H1 (cell line): Measurements from ENCODE around the gene VPS13C. TPM values are rescaled to one million over a fixed set of nuclear protein-coding genes. Genes with fewer than 3 reads are reported as not detected.

Experiments used
- CTCF ChIA-PET: fragments of 300-600 bp; sonication (Branson Sonifier 250); formaldehyde crosslinking; loops from one replicate; lab custom pipeline; 2021; ENCODE audit not compliant: partially characterized antibody; lab: Charles Lee
- POLR2A ChIA-PET: fragments of 300-600 bp; sonication (Branson Sonifier 250); formaldehyde crosslinking; loops from one replicate; lab custom pipeline; 2021; ENCODE audit warnings: inconsistent platforms; ENCODE audit not compliant: partially characterized antibody; lab: Charles Lee
- DNase-seq, 2 experiments: peaks; one replicate each; pipeline versions ENCODE4 v3.0.0 to v3.0.0-alpha.2; 2010 to 2022; ENCODE audit warnings: low spot score in 2 of 2, low read depth in 1 of 2, mixed read lengths in 1 of 2
- FAIRE-seq: peaks from 2 replicates; lab custom pipeline; 2011; peaks lifted over from hg19 to GRCh38; lab: Jason Lieb, UNC
- H2AFZ ChIP-seq: 2 replicates; pipeline ENCODE4 v1.8.1; 2012; ENCODE audit warnings: low read length, inconsistent platforms
- H2AK5ac ChIP-seq: 2 replicates; pipeline ENCODE4 v1.6.1; 2013; ENCODE audit warnings: low read depth, low read length
- H2BK120ac ChIP-seq: replicated peaks from 2 replicates; pipeline ENCODE3; 2013; ENCODE audit warnings: low read depth, low read length, inconsistent platforms
- H2BK12ac ChIP-seq: 2 replicates; pipeline ENCODE4 v1.6.1; 2013; ENCODE audit warnings: low read depth, low read length
- H2BK15ac ChIP-seq: 2 replicates; pipeline ENCODE4 v1.6.1; 2013; ENCODE audit warnings: low read length
- H2BK20ac ChIP-seq: 2 replicates; pipeline ENCODE4 v1.6.1; 2013; ENCODE audit warnings: low read length
- H2BK5ac ChIP-seq: 2 replicates; pipeline ENCODE4 v1.6.1; 2013; ENCODE audit warnings: low read depth, low read length
- H3K14ac ChIP-seq: 2 replicates; pipeline ENCODE4 v1.6.1; 2013; ENCODE audit warnings: inconsistent platforms; ENCODE audit not compliant: insufficient read length
- H3K18ac ChIP-seq: 2 replicates; pipeline ENCODE4 v1.6.1; 2013; ENCODE audit warnings: low read length; ENCODE audit errors: extremely low read depth
- H3K23ac ChIP-seq: 2 replicates; pipeline ENCODE4 v1.6.1; 2013; ENCODE audit warnings: inconsistent platforms; ENCODE audit not compliant: insufficient read length
- H3K23me2 ChIP-seq: 2 replicates; pipeline ENCODE4 v1.6.1; 2013; ENCODE audit warnings: low read depth, low read length
- H3K27ac ChIP-seq: 2 replicates; pipeline ENCODE4 v1.6.1; 2011; ENCODE audit warnings: low read depth, low read length, inconsistent platforms
- H3K27me3 ChIP-seq, 4 experiments: replicated peaks in 1 of 4; 1 replicate in 1 of 4; 2 replicates in 3 of 4; pipeline versions ENCODE4 v1.6.1 to v1.8.1; 2011 to 2013; ENCODE audit warnings: low read length in 3 of 4, mild to moderate bottlenecking in 3 of 4, inconsistent platforms in 2 of 4, mixed read lengths in 2 of 4, moderate library complexity in 1 of 4; ENCODE audit not compliant: control insufficient read depth in 3 of 4, insufficient read depth in 3 of 4; ENCODE audit errors: extremely low read depth in 1 of 4
- H3K36me3 ChIP-seq, 4 experiments: 2 replicates each; pipeline versions ENCODE4 v1.6.1 to v1.8.1; 2011 to 2013; ENCODE audit warnings: mild to moderate bottlenecking in 4 of 4, low read length in 3 of 4, moderate library complexity in 2 of 4, control low read depth in 1 of 4, inconsistent platforms in 1 of 4; ENCODE audit not compliant: insufficient read depth in 4 of 4, control insufficient read depth in 2 of 4
- H3K4ac ChIP-seq: replicated peaks from 2 replicates; pipeline ENCODE3; 2013; ENCODE audit warnings: low read length, low read depth, mixed read lengths, inconsistent platforms; ENCODE audit not compliant: insufficient read length
- H3K4me1 ChIP-seq, 4 experiments: replicated peaks in 1 of 4; 1 replicate in 1 of 4; 2 replicates in 3 of 4; pipeline versions ENCODE4 v1.6.1 to v1.8.1; 2011 to 2013; ENCODE audit warnings: low read length in 3 of 4, inconsistent platforms in 2 of 4, mixed read lengths in 1 of 4; ENCODE audit not compliant: insufficient read depth in 4 of 4, control insufficient read depth in 3 of 4
- H3K4me2 ChIP-seq, 2 experiments: 2 replicates each; pipeline versions ENCODE4 v1.6.1 to v1.8.1; 2011 to 2013; ENCODE audit warnings: low read depth in 2 of 2, low read length in 2 of 2, control low read depth in 1 of 2, inconsistent platforms in 1 of 2, mild to moderate bottlenecking in 1 of 2; ENCODE audit not compliant: insufficient read depth in 1 of 2
- H3K4me3 ChIP-seq, 4 experiments: fragments of 200-600, 300-600 bp in 1 of 4; sonication (generic), shearing (Covaris generic), sonication (Bioruptor Twin) in 1 of 4; 2 replicates each; pipeline versions ENCODE4 v1.5.1 to v1.8.1; 2011 to 2016; ENCODE audit warnings: low read length in 4 of 4, low read depth in 3 of 4, control low read depth in 2 of 4, inconsistent platforms in 2 of 4, mild to moderate bottlenecking in 2 of 4, mixed read lengths in 1 of 4, moderate library complexity in 1 of 4; ENCODE audit not compliant: insufficient read depth in 2 of 4; ENCODE audit errors: extremely low read depth in 1 of 4
- H3K56ac ChIP-seq: replicated peaks from 2 replicates; pipeline ENCODE3; 2013; ENCODE audit warnings: low read depth, mild to moderate bottlenecking, mixed read lengths, low read length, inconsistent platforms; ENCODE audit not compliant: insufficient read length
- H3K79me1 ChIP-seq: 2 replicates; pipeline ENCODE4 v1.6.1; 2013; ENCODE audit warnings: low read depth, low read length, control low read depth
- H3K79me2 ChIP-seq, 2 experiments: 2 replicates each; pipeline versions ENCODE4 v1.6.1 to v1.8.1; 2012 to 2013; ENCODE audit warnings: low read length in 2 of 2, mild to moderate bottlenecking in 2 of 2, inconsistent platforms in 1 of 2; ENCODE audit not compliant: insufficient read depth in 2 of 2, control insufficient read depth in 1 of 2
- H3K9ac ChIP-seq, 4 experiments: replicated peaks in 1 of 4; 1 replicate in 1 of 4; 2 replicates in 3 of 4; pipeline versions ENCODE4 v1.6.1 to v1.8.1; 2011 to 2013; ENCODE audit warnings: low read depth in 3 of 4, low read length in 3 of 4, control low read depth in 2 of 4, mild to moderate bottlenecking in 2 of 4, moderate library complexity in 2 of 4, inconsistent platforms in 1 of 4; ENCODE audit errors: extremely low read depth in 1 of 4
- H3K9me3 ChIP-seq, 2 experiments: 2 replicates each; pipeline versions ENCODE4 v1.6.1 to v1.8.1; 2012 to 2013; ENCODE audit warnings: mild to moderate bottlenecking in 2 of 2, moderate library complexity in 2 of 2, control low read depth in 1 of 2, inconsistent platforms in 1 of 2, low read depth in 1 of 2, low read length in 1 of 2, mixed read lengths in 1 of 2; ENCODE audit not compliant: insufficient read depth in 2 of 2
- H4K20me1 ChIP-seq, 2 experiments: replicated peaks in 1 of 2; 2 replicates each; pipeline versions ENCODE3 to v1.8.1; 2011 to 2013; ENCODE audit warnings: inconsistent platforms in 2 of 2, low read length in 2 of 2, mild to moderate bottlenecking in 1 of 2; ENCODE audit not compliant: insufficient read depth in 2 of 2, control insufficient read depth in 1 of 2
- H4K5ac ChIP-seq: 2 replicates; pipeline ENCODE4 v1.6.1; 2013; ENCODE audit warnings: low read length, low read depth, mixed read lengths, inconsistent platforms; ENCODE audit not compliant: insufficient read length
- H4K8ac ChIP-seq: 2 replicates; pipeline ENCODE4 v1.8.0; 2013; ENCODE audit warnings: mild to moderate bottlenecking, moderate library complexity, low read length, inconsistent platforms; ENCODE audit not compliant: insufficient read depth; ENCODE audit errors: extremely low read depth
- H4K91ac ChIP-seq: replicated peaks from 2 replicates; pipeline ENCODE3; 2013; ENCODE audit warnings: low read length, mixed read lengths, inconsistent platforms; ENCODE audit not compliant: insufficient read length
- EZH2 ChIP-seq: fragments of 200-600 bp; sonication (generic); IDR thresholded peaks from 2 replicates; pipeline ENCODE4 v1.7.1; 2012; ENCODE audit warnings: low read depth, mild to moderate bottlenecking, moderate library complexity, low read length, inconsistent platforms; ENCODE audit not compliant: severe bottlenecking
- PHF8 ChIP-seq: fragments of 200-600 bp; sonication (generic); conservative IDR thresholded peaks from 2 replicates; pipeline ENCODE4 v1.7.1; 2012; ENCODE audit warnings: low read depth, mild to moderate bottlenecking, inconsistent platforms, low read length, moderate library complexity
- SAP30 ChIP-seq: fragments of 300-600 bp; sonication (generic); IDR thresholded peaks from 2 replicates; pipeline ENCODE4 v1.7.1; 2012; ENCODE audit warnings: low read length, moderate library complexity, mild to moderate bottlenecking, inconsistent platforms; ENCODE audit not compliant: insufficient read depth, insufficient replicate concordance
- SIX5 ChIP-seq: IDR thresholded peaks from 2 replicates; pipeline ENCODE4 v1.6.1; 2011; ENCODE audit warnings: mild to moderate bottlenecking, low read depth, low read length
- SP1 ChIP-seq: IDR thresholded peaks from 2 replicates; pipeline ENCODE4 v1.6.1; 2011; ENCODE audit warnings: low read depth, low read length
- SP4 ChIP-seq: IDR thresholded peaks from 2 replicates; pipeline ENCODE4 v1.6.1; 2012; ENCODE audit warnings: low read length, inconsistent platforms
- SUZ12 ChIP-seq: fragments of 200-600 bp; sonication (generic); IDR thresholded peaks from 2 replicates; pipeline ENCODE4 v1.6.1; 2012; ENCODE audit warnings: mild to moderate bottlenecking, inconsistent platforms, low read length, moderate library complexity, mixed read lengths
- TEAD4 ChIP-seq: IDR thresholded peaks from 2 replicates; pipeline ENCODE4 v1.6.1; 2012; ENCODE audit warnings: low read depth, low read length, inconsistent platforms, mixed read lengths
- WGBS, 2 experiments: shearing (Covaris generic) in 1 of 2; methylation state at CpG; one replicate each; pipeline versions ENCODE4 v1.1.6 to v1.1.7; 2013 to 2015; ENCODE audit warnings: low lambda C conversion rate in 2 of 2, mixed read lengths in 2 of 2, inconsistent platforms in 1 of 2, low coverage in 1 of 2, missing lambda C conversion rate in 1 of 2; ENCODE audit not compliant: insufficient replicate concordance in 2 of 2, insufficient coverage in 1 of 2, insufficient read length in 1 of 2; ENCODE audit errors: extremely low coverage in 1 of 2, missing lambda C conversion rate in 1 of 2; 5-methylcytosine and 5-hydroxymethylcytosine counted together
- polyA plus RNA-seq, 7 experiments: library from polyadenylated mRNA; depleted of rRNA in 3 of 7; stranded (reverse) in 5 of 7; unstranded in 2 of 7; fragments of >200 nt in 5 of 7; fragments of 200-250 nt in 2 of 7; gene quantifications; 1 replicate in 5 of 7; 2 replicates in 1 of 7; 4 replicates in 1 of 7; pipeline versions ENCODE4 v1.2.1 to v1.2.3, GENCODE V29; 2011 to 2013; ENCODE audit warnings: missing spikeins in 2 of 7, mixed read lengths in 2 of 7
- total RNA-seq: library from RNA; stranded (reverse); fragmentation: NEBNext Ultra II Directional; extraction: Animal tissue kit (Norgen Biotek cat#: 25700); gene quantifications from 2 replicates; pipeline ENCODE4 v1.2.1, GENCODE V29; 2021

VPS13C gene
- total and polyA plus RNA-seq, 2 of the 8 experiments (the other 6 are each of a cell fraction or from before 2014, with no cell fraction given): 4.8 to 18.8 TPM

GRCh38 chr15:61908241-61908640 lies 152.0 kb downstream of the VPS13C start:
- no peak overlapping the region for H3K56ac ChIP-seq
- no peak overlapping the region for H2BK12ac ChIP-seq
- no peak overlapping the region for H4K8ac ChIP-seq
- H3K4me2 ChIP-seq: no peak overlapping the region
- H2BK120ac ChIP-seq: no peak overlapping the region
- no peak for TF ChIP-seq TEAD4
- no peak for TF ChIP-seq EZH2
- no peak for TF ChIP-seq SUZ12
- TF ChIP-seq SIX5: no peak
- TF ChIP-seq SP1: no peak
- TF ChIP-seq SP4: no peak
- no peak for TF ChIP-seq PHF8
- TF ChIP-seq SAP30: no peak
- TF ChIP-seq, all 59 proteins: peak for 0
- H3K4me1 ChIP-seq: no peaks in the 10 kb centered on the region
- no peak overlapping the region for H3K18ac ChIP-seq
- no peaks in the 10 kb centered on the region for H3K27me3 ChIP-seq
- no peaks in the 10 kb centered on the region for H4K20me1 ChIP-seq
- H2AK5ac ChIP-seq: no peak overlapping the region
- no peaks in the 10 kb centered on the region for H3K79me2 ChIP-seq
- no peaks in the 10 kb centered on the region for H3K23me2 ChIP-seq
- no peak overlapping the region for H3K4me3 ChIP-seq
- no peak overlapping the region for H4K91ac ChIP-seq
- DNase-seq (no peak), FAIRE-seq (no peak)
- H3K4ac ChIP-seq: no peak overlapping the region
- no peaks in the 10 kb centered on the region for H3K36me3 ChIP-seq
- no peak overlapping the region for H3K14ac ChIP-seq
- ChIA-PET POLR2A (no interaction called here), CTCF (no interaction called here)
- 94 to 100% methylated on average over 1 to 3 of the region's 3 CpGs for WGBS, 2 experiments
- H4K5ac ChIP-seq: no peak overlapping the region
- H2BK20ac ChIP-seq: no peak overlapping the region
- no peak overlapping the region for H3K23ac ChIP-seq
- no peak overlapping the region for H3K9ac ChIP-seq
- no peak overlapping the region for H2BK5ac ChIP-seq
- H2BK15ac ChIP-seq: no peak overlapping the region
- no peaks in the 10 kb centered on the region for H3K9me3 ChIP-seq
- H3K79me1 ChIP-seq: no peaks in the 10 kb centered on the region
- H2AFZ ChIP-seq: no peak overlapping the region
- no peak overlapping the region for H3K27ac ChIP-seq
